Endothelial cell of umbilical vein (primary cell): Measurements from ENCODE around the gene UGGT2. TPM values are rescaled to one million over a fixed set of nuclear protein-coding genes. Genes with fewer than 3 reads are reported as not detected.

ENCODE experiments used
- BruUV-seq: library from RNA; stranded (reverse); fragments of 400-500 nt; replicated peaks from 2 replicates; lab custom pipeline; 2021; lab: Mats Ljungman, UMichigan
- CTCF ChIA-PET: fragments of 300-600, 350-600 bp; sonication (Branson Sonifier 250); formaldehyde crosslinking; loops from one replicate; lab custom pipeline; 2021; ENCODE audit warnings: antibody characterized with exemption, inconsistent platforms; lab: Charles Lee
- POLR2A ChIA-PET: fragments of 300-600, 350-600 bp; sonication (Branson Sonifier 250); formaldehyde crosslinking; loops from one replicate; lab custom pipeline; 2021; ENCODE audit warnings: antibody characterized with exemption, inconsistent platforms; lab: Charles Lee
- DNase-seq: peaks from one replicate; pipeline ENCODE4 v3.0.0-alpha.2; 2011; ENCODE audit warnings: low read depth, low spot score
- FAIRE-seq: peaks from 2 replicates; lab custom pipeline; 2011; peaks lifted over from hg19 to GRCh38; lab: Jason Lieb, UNC
- H2AFZ ChIP-seq: 2 replicates; pipeline ENCODE4 v1.6.0; 2012; ENCODE audit warnings: low read depth, low read length, control low read depth, inconsistent platforms
- H3K27ac ChIP-seq: 2 replicates; pipeline ENCODE4 v1.5.1; 2011; ENCODE audit warnings: low read depth, mild to moderate bottlenecking, control low read depth, low read length, moderate library complexity; ENCODE audit not compliant: insufficient read depth
- H3K27me3 ChIP-seq, 2 experiments: 2 replicates each; pipeline versions ENCODE4 v1.6.0 to v1.6.1; 2011; ENCODE audit warnings: low read length in 2 of 2, mixed read lengths in 1 of 2; ENCODE audit not compliant: control insufficient read depth in 2 of 2, insufficient read depth in 2 of 2
- H3K36me3 ChIP-seq, 2 experiments: 2 replicates in 1 of 2; 3 replicates in 1 of 2; pipeline ENCODE4 v1.5.1; 2011; ENCODE audit warnings: low read length in 2 of 2, mild to moderate bottlenecking in 1 of 2, moderate library complexity in 1 of 2; ENCODE audit not compliant: control insufficient read depth in 2 of 2, insufficient read depth in 2 of 2; ENCODE audit errors: extremely low read depth in 1 of 2
- H3K4me1 ChIP-seq: 3 replicates; pipeline ENCODE4 v1.5.1; 2011; ENCODE audit warnings: mild to moderate bottlenecking, low read length; ENCODE audit not compliant: control insufficient read depth, insufficient read depth; ENCODE audit errors: extremely low read depth
- H3K4me2 ChIP-seq: 2 replicates; pipeline ENCODE4 v1.6.1; 2011; ENCODE audit warnings: low read length, control low read depth, mixed read lengths; ENCODE audit not compliant: insufficient read depth
- H3K4me3 ChIP-seq, 3 experiments: fragments of 200-600 bp in 1 of 3; sonication (generic), shearing (Covaris generic) in 1 of 3; replicated peaks in 1 of 3; 2 replicates each; pipeline ENCODE4 v1.5.1; 2011 to 2016; ENCODE audit warnings: control low read depth in 3 of 3, low read length in 3 of 3, mild to moderate bottlenecking in 2 of 3, inconsistent platforms in 1 of 3, low read depth in 1 of 3, moderate library complexity in 1 of 3; ENCODE audit not compliant: insufficient read depth in 1 of 3
- H3K79me2 ChIP-seq: 2 replicates; pipeline ENCODE4 v1.6.0; 2012; ENCODE audit warnings: low read length, inconsistent platforms; ENCODE audit not compliant: control insufficient read depth, insufficient read depth
- H3K9ac ChIP-seq: replicated peaks from 2 replicates; pipeline ENCODE3; 2011; ENCODE audit warnings: low read length, control low read depth; ENCODE audit not compliant: insufficient read depth; ENCODE audit errors: extremely low read depth
- H3K9me1 ChIP-seq: replicated peaks from 3 replicates; pipeline ENCODE4 v1.6.0; 2011; ENCODE audit warnings: mild to moderate bottlenecking, low read length; ENCODE audit not compliant: control insufficient read depth, insufficient read depth; ENCODE audit errors: extremely low read depth
- H3K9me3 ChIP-seq: replicated peaks from 2 replicates; pipeline ENCODE4 v1.5.1; 2012; ENCODE audit warnings: low read length, inconsistent platforms; ENCODE audit not compliant: control insufficient read depth, insufficient read depth
- H4K20me1 ChIP-seq: replicated peaks from 2 replicates; pipeline ENCODE3; 2011; ENCODE audit warnings: mild to moderate bottlenecking, low read length; ENCODE audit not compliant: control insufficient read depth, insufficient read depth; ENCODE audit errors: extremely low read depth
- EZH2 ChIP-seq: IDR thresholded peaks from 2 replicates; pipeline ENCODE4 v1.6.1; 2012; ENCODE audit warnings: borderline replicate concordance, low read depth, mild to moderate bottlenecking, moderate library complexity, low read length, inconsistent platforms; ENCODE audit not compliant: severe bottlenecking
- FOS ChIP-seq: IDR thresholded peaks from 2 replicates; pipeline ENCODE4 v1.6.1; 2011; ENCODE audit warnings: mild to moderate bottlenecking, low read length, moderate library complexity, borderline replicate concordance; ENCODE audit not compliant: insufficient read depth
- GATA2 ChIP-seq: IDR thresholded peaks from 2 replicates; pipeline ENCODE4 v1.7.0; 2011; ENCODE audit warnings: low read depth, mild to moderate bottlenecking, moderate library complexity, mixed read lengths, low read length; ENCODE audit not compliant: insufficient read length, insufficient read depth
- JUN ChIP-seq: IDR thresholded peaks from 2 replicates; pipeline ENCODE4 v1.6.1; 2011; ENCODE audit warnings: borderline replicate concordance, low read depth; ENCODE audit not compliant: insufficient read length, insufficient read depth
- MYC ChIP-seq: IDR thresholded peaks from one replicate; pipeline ENCODE4 v1.6.1; 2011; ENCODE audit warnings: mild to moderate bottlenecking, low read depth, low read length
- POLR2A ChIP-seq: IDR thresholded peaks from 2 replicates; pipeline ENCODE4 v1.6.1; 2012; ENCODE audit warnings: low read depth, mild to moderate bottlenecking, control low read depth, low read length
- POLR2AphosphoS5 ChIP-seq: IDR thresholded peaks from 2 replicates; pipeline ENCODE4 v1.6.1; 2012; ENCODE audit warnings: low read depth, mild to moderate bottlenecking, control low read depth, low read length, moderate library complexity; ENCODE audit not compliant: insufficient read depth
- dilution Hi-C: fragments of 300-500 bp; cut with MboI; formaldehyde crosslinking; loops from one replicate; pipeline ENCODE4 v1.15.0; 2019; ENCODE audit warnings: low sequenced_read_pairs; ENCODE audit not compliant: extremely low pct_ligation_motif_present
- intact Hi-C: fragments of 100-400 bp; cut with micrococcal nuclease; formaldehyde crosslinking; loops from one replicate; pipeline ENCODE4 v1.10.0; 2022
- polyA plus RNA-seq, 4 experiments: library from polyadenylated mRNA; depleted of rRNA in 3 of 4; stranded (reverse) in 3 of 4; unstranded in 1 of 4; fragments of >200 nt; gene quantifications; 2 replicates each; pipeline versions ENCODE4 v1.2.1 to v1.2.3, GENCODE V29; 2011 to 2012; ENCODE audit warnings: missing spikeins in 1 of 4
- total RNA-seq: library from RNA; stranded (reverse); gene quantifications from 2 replicates; pipeline ENCODE4 v1.2.3, GENCODE V29; 2021
- TF ChIP-seq, protein P1 (sequence below): IDR thresholded peaks from 2 replicates; pipeline ENCODE4 v1.6.1; 2011; ENCODE audit not compliant: insufficient read depth, insufficient read length
- TF ChIP-seq, protein P2 (sequence below), 2 donors: IDR thresholded peaks; 1 replicate in 1 of 2; 2 replicates in 1 of 2; pipeline ENCODE4 v1.5.1; 2011; ENCODE audit warnings: low read length in 2 of 2, mild to moderate bottlenecking in 2 of 2, moderate library complexity in 2 of 2, control low read depth in 1 of 2, inconsistent platforms in 1 of 2, low read depth in 1 of 2; ENCODE audit not compliant: insufficient read depth in 1 of 2; ENCODE audit errors: extremely low read depth in 1 of 2

The UGGT2 gene
- total and polyA plus RNA-seq, 2 donors (not counting 3 experiments of a cell fraction or from before 2014, with no cell fraction given) = 4.6 to 25.1 TPM

- DNase-seq (peak; percentile 41), FAIRE-seq (peak; percentile 76)
- Histone ChIP-seq H2AFZ (no peak overlapping the region), H4K20me1 (no peaks in the 10 kb centered on the region), H3K36me3 (no peaks in the 10 kb centered on the region), H3K4me3 (no peak overlapping the region), H3K4me1 (peaks cover 7% of the 10 kb centered on the region), H3K27me3 (peaks cover 12% of the 10 kb centered on the region in 2 experiments), H3K9me1 (no peaks in the 10 kb centered on the region), H3K9ac (no peak overlapping the region), H3K4me2 (peak overlapping the region; percentile 30), H3K27ac (no peak overlapping the region), H3K9me3 (no peaks in the 10 kb centered on the region), H3K79me2 (no peaks in the 10 kb centered on the region)
- dilution Hi-C loops = no loop called here
- intact Hi-C loops = no loop called here
- ChIA-PET CTCF (interaction anchor here (0.8 to 2.8 kb wide), 4 partner anchors 8 to 62 kb away, joined by 3 to 10 read pairs (median 6); no protein-coding TSS in a partner anchor), POLR2A (interaction anchor here (0.9 kb wide), 1 partner anchor 29 kb away, joined by 3 read pairs; the partner anchor contains the start of gene UGGT2)
- no peak for TF ChIP-seq MYC
- TF ChIP-seq FOS = peak; percentile 77
- BruUV-seq = no TSS peak
Observed at GRCh38 chr13:96082640-96083039, 29.4 kb upstream of the UGGT2 start.

GRCh38 chr13:96081888-96082287 lies 28.7 kb upstream of the UGGT2 start:
- peaks cover 4 to 5% of the 10 kb centered on the region in 2 experiments for H3K27me3 ChIP-seq
- H3K9ac ChIP-seq = no peak overlapping the region
- no peak overlapping the region for H3K4me3 ChIP-seq
- no TSS peak for BruUV-seq
- H2AFZ ChIP-seq = no peak overlapping the region
- no peaks in the 10 kb centered on the region for H3K79me2 ChIP-seq
- H4K20me1 ChIP-seq = no peaks in the 10 kb centered on the region
- intact Hi-C loops (no loop called here), dilution Hi-C loops (no loop called here)
- H3K36me3 ChIP-seq = no peaks in the 10 kb centered on the region
- TF ChIP-seq GATA2 (no peak), EZH2 (no peak), MYC (no peak), JUN (no peak), FOS (no peak), POLR2AphosphoS5 (no peak), POLR2A (no peak)
- TF ChIP-seq, protein P1, sequence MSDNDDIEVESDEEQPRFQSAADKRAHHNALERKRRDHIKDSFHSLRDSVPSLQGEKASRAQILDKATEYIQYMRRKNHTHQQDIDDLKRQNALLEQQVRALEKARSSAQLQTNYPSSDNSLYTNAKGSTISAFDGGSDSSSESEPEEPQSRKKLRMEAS = no peak
- TF ChIP-seq, protein P2, sequence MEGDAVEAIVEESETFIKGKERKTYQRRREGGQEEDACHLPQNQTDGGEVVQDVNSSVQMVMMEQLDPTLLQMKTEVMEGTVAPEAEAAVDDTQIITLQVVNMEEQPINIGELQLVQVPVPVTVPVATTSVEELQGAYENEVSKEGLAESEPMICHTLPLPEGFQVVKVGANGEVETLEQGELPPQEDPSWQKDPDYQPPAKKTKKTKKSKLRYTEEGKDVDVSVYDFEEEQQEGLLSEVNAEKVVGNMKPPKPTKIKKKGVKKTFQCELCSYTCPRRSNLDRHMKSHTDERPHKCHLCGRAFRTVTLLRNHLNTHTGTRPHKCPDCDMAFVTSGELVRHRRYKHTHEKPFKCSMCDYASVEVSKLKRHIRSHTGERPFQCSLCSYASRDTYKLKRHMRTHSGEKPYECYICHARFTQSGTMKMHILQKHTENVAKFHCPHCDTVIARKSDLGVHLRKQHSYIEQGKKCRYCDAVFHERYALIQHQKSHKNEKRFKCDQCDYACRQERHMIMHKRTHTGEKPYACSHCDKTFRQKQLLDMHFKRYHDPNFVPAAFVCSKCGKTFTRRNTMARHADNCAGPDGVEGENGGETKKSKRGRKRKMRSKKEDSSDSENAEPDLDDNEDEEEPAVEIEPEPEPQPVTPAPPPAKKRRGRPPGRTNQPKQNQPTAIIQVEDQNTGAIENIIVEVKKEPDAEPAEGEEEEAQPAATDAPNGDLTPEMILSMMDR (IDR thresholded peaks at IDR 0.05; ENCODE audit: extremely low read depth in 1 of 2, insufficient read depth in 1 of 2, low read depth in 1 of 2, low read length in 2 of 2) = no peak
- no peaks in the 10 kb centered on the region for H3K9me3 ChIP-seq
- DNase-seq (no peak), FAIRE-seq (no peak)
- H3K27ac ChIP-seq = no peak overlapping the region
- peaks cover 7% of the 10 kb centered on the region for H3K4me1 ChIP-seq
- POLR2A ChIA-PET = no interaction called here
- H3K4me2 ChIP-seq = no peak overlapping the region
- H3K9me1 ChIP-seq = no peaks in the 10 kb centered on the region
- CTCF ChIA-PET = interaction anchor here (0.9 to 2.8 kb wide), 3 partner anchors 14 to 62 kb away, joined by 3 to 10 read pairs (median 8); no protein-coding TSS in a partner anchor
